Stimulated activated CD8-positive, alpha-beta memory T cell treated with anti-CD3 and anti-CD28 coated beads, Interleukin-4, amount 100 ng/mL, for 1 hour (primary cell): ENCODE measurements around the gene TACC2.

ENCODE experiments used
- DNase-seq, 2 donors: peaks; one replicate each; pipeline ENCODE4 v3.0.0-alpha.2; 2020; ENCODE audit warnings: low read depth in 2 of 2, low spot score in 1 of 2

TACC2 gene

DNA sequence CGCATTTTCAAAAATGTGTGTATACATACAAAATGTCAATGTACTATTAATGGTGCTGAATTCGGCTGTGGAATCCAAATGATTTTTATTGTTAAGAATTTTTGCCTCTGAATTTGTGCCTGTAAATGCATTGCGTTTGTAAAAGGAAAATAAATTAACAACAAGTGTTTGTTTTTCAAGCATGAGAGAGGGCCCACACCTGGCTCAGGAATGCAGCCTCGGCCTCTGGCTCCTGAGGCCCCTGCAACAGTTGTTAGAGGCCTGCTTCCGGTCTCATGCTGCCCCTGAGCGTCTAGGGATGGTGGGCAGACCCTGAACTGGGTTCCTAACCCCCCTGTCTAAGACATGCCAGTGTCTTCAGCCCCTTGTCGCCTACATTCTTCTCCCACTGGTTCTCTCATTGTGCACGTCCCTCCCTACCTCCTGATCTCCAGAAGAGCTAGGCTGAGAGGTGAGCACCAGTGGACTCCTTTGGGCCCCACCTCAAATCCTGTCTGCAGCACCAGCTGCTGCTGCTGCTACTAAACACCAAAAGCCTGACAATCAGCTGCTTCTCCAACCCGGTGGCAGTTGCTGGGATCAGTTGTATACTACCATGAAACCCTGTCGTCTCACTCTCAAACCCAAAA is 280.2 kb downstream of the TACC2 start:
- no peak for DNase-seq

DNA sequence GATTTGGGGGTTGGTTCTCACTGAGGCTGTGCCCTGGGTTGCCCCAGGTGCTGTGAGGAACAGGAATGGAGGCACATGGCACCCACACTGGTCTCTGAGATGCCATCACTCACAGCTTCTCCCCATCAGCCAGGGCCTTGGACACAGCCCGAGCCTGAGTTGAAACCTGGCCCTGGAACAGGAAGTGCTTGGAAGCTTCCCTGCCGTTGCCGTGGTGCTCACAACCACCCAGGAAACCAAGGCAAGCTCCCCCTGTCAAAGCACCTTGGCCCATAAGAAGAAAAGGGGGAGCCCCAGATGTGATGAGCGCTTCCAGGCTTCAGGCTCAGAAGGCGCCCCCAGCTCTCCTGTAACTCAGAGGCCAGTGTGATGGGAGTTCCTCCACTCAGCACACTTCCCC is 282.1 kb downstream of the TACC2 start, which contains the start of gene BTBD16:
BTBD16 (plus strand) TSS at position 221 of the 400 bp plus-strand sequence. CDS start 3,786 bp downstream, outside the sequence.
- no peak for DNase-seq

DNA sequence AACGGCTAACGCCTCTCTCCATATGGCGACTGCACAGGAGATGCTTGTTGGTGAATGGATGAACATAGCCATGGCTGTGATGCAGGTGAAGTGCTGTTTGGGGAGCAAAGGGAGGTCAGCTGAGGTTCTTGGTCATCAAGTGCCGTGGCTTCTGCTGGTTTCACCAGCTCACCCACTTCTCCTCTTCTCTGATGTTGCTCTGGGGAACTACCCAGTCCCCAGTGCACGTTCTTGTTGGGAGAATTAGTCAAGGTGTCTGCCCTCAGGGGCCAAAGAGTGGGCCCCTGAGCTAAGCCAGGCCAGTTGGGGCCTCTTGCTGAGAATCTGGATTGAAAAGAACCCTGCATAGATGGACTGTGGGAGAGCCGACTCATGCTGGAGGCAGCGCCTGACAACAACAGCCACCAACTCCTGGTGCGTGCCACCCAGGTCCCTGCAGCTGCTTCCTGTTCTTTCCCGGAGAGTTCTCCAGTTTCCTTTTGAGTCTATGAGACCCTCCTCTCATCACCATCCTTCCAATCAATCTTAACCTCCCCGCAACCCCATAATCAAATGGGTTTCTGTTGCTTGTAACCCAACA is 285.1 kb downstream of the TACC2 start:
- no peak for DNase-seq

DNA sequence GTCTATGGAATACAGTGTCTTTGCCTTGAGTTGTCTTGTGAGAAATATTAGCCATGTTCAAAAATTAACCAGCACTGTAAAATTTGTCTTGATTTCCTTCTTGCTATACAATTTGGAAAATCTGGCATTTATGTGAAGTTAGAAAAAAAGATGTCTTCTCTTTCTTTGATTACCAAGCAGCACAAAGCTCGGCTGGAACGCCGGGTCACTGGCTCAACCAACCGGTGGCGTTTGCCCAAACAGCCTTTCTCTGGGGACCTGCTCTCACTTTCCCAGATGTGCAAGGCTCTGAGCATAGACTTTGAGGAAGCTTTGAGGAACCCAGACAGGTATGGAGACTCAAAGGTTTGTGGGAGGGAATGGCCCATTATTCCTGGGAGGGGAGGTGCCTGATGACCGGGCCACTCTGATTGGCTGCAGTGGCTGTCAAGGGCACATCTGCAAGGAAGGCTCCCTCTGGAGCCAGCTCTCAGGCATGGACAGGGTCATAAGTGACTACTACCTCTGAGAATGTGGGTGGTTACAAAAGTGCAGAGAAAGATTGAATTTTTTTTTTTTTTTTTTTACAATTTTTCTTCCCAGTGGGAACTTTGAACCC is 287.7 kb downstream of the TACC2 start:
- DNase-seq: no peak

DNA sequence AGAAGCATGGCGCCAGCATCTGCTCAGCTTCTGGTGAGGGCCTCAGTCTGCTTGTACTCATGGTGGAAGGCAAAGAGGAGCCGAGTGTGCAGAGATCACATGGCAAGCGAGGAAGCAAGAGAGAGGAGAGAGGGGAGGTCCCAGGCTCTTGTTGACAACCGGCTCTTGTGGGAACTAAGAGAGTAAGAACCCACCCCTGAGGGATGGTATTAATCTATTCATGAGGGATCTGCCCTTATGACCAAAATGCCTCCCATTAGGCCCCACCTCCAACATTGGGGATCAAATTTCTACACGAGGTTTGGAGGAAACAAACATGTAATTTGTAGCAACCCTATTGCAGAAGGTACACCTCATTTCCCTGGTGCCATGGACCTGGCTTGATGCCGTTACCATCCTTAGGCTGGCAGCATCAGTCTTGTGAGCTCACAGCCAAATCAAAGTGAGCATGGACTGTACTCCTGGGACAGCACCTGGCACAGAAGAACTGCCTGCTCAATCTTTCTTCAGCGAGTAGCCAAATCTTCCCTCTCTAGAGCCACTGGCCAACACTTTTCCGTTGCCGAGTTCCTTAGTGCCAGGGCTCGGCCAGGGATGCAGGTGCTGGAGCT is 288.7 kb downstream of the TACC2 start:
- no peak for DNase-seq

DNA sequence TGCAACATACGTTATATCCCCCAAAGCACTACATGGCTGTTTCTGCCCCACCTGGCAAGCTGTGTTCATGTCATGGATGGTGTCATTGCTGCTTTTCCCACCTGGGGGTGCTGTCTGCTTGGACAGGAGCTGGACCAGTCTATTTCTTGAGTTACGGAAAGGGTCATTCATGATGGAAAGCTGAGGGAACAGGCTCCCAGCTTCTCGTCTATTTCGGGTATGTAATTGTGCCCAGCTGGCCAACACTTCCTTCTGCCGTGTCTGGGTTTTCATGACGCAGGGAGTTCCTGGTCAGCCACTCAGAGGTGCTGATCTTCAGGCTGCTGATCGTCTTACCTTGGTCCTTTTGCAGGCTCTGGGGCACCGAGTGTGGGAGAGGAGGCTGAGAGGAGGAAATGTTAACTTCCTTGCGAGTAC is 290.8 kb downstream of the TACC2 start:
- no peak for DNase-seq

DNA sequence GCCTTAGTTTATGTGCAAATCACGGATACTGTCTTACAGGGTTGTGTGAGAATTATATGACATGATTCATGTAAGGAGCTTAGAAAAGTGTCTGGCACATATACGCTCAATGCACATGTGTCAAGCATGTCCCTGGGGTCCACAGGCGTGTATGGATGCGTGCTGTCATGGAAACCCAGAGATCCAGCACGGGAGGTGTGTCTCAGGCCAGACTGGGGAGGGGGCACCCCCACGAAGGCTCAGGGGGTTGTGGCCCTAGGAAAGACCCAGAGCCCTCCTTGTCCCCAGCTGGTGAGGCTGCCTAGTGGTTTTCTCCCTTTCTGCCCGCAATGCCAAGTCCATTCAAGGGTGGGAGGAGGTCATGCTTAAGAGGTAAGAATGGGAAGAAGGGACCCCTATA is 291.2 kb downstream of the TACC2 start:
- no peak for DNase-seq

DNA sequence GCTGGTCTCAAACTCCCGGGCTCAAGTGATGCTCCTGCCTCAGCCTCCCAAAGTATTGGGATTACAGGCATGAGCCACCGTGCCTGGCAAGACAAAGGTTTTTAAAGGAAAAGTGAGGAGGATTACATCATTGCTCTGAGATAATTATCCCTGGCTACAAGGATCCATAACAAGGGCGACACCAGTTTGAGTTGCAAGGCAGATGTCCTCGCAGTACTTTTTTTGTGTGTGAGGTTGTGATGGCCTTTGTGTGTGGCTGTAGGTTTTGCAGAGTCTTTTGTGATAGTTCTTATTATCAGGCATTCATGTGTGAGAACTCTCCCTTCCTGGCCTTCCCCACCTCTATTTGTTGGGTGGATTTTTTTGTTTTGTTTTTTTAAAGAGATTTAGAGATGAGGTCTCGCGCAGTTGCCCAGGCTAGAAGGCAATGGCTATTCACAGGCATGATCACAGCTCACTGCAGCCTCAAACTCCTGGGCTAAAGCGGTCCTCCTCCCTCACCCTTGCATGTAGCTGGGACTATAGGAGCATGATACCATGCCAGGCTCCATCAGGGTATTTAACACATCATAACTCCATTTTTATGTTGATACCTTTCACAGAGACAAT is 292.2 kb downstream of the TACC2 start:
- DNase-seq: no peak

DNA sequence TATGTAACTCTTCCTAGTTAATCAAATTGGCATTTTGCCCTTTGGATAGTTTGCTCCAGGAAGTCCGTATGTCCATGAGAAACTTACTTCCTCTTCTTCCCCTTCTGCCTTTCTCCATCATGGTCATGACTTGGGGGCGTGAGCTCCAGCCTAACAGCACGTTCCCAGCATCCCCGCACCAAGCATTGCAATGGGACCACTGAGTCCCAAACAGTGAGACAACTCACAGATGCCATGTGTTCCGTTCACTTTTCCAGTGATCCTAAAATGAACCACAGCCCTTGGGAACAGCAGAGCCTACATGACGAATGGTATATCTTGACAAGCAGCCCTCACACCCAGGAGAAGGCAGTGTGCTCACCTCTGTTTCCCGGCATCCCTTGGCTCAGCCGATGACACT is 292.8 kb downstream of the TACC2 start:
- DNase-seq: no peak

DNA sequence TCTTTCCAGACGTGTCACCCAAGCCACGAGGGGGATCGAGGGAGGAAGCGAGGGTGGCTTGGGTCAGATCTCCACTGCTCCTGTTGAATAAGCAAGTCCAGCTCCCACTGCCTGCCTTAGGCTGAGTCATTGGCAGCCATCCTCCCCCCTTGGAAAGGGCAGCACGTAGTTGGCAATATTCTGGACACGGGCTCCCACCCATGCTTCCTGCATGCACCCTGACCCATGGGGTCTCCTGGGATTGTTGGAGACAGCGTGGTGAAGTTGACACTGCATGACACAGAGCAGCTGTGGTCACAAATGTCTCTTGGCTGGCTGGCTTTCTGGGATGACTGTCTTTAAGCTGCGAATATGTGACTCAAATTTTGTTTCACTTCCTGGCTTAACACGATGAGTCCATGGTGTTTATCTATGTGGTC is 293.3 kb downstream of the TACC2 start:
- no peak for DNase-seq

DNA sequence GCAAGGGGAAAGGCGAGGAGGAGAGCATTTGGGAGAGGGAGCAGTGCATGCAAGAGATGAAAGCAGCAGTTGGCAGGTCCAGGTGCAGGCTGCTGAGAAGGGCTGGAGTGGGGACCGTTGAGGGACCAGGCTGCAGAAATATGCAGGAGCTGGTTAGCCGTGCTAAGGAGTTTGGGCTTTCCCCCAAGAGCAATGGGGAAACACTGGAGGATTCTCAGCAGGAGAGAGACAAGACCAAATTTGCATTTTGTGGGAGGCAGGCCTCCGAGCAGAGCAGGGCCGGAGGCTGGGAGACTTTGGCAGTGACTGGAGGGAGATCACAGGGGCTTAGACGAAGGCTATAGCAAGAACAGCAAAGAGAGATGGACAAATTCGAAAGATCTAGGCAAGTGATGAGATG is 293.9 kb downstream of the TACC2 start:
- no peak for DNase-seq

DNA sequence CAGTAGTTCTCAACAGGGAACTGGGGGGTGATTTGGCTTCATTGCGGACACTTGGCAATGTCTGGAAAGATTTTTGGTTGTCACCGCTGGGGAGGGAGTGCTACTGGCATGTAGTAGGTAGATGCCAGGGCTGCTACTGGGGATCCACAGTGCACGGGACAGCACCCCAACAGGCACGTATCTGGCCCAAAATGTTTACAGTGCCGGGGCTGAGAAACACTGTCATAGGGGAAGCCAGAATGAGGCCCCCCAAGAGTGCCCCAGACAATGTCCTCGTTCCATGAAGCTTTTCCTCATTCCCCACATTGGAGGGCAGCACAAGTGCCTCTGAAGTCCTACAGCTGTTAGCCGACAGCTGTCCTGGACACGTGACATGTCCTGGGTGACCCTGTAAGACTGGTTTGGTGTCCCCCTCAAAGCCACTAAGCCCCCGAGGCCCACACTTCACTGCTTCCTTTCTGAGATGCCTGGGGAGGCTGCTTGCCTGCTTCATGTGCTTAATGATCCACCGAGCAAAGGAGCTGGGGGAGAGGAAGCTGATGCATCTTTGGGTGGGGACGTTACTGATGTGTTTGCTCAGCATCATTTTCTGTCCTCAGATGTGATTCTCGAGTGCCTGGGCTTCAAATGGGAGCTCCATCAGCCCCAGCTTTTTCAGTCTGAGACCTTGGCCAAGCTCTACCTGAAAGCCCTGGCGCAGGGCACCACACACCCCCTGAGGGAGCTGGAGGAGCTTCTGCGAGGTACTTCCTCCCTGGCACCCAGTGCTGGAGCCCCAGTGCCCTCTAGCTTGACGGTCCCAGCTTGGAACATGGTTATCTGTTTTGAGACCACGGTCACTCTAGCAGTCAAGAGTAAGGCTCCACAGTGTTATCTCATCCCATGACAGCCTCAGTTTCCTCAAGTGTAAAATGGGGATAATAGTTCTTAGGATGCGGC is 296.8 kb downstream of the TACC2 start:
- DNase-seq: no peak

DNA sequence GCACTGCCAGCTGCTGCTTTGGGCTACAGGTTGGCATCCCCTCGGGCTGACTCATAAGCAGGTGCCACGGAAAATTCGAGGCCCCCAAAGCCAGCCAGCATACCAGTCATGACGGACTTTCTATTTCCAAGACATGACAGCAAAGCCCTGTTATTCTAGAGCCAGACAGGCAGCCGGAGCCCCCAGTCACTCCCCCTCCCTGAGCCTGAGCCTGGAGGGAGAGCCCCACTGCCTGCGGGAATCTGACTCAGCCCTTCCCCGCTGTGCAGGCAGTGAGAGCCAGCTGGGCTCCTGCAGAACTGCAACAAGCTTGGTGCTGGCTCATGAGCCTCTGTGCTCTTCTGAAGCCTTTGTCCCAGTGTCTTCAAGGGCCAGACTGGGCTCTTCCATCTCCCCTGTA is 297.9 kb downstream of the TACC2 start:
- no peak for DNase-seq

DNA sequence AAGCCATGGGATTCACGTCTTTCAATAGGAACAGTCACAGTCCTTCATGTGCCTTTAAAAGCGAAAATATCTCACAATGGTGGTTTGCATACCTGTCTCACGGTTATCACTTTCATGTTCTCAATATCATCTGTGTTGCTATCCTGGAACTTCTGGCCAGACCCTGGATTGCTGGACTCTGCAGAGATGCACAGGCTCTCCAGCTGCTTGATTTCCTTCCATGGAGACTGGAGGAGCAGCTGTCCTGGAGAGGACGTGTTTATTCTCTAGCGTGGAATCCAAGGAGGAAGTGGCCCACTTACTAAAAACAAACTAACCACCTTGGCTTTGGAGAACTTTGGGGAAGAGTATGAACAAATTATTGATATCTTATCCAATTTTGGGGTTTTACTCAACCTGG is 298.6 kb downstream of the TACC2 start:
- no peak for DNase-seq

DNA sequence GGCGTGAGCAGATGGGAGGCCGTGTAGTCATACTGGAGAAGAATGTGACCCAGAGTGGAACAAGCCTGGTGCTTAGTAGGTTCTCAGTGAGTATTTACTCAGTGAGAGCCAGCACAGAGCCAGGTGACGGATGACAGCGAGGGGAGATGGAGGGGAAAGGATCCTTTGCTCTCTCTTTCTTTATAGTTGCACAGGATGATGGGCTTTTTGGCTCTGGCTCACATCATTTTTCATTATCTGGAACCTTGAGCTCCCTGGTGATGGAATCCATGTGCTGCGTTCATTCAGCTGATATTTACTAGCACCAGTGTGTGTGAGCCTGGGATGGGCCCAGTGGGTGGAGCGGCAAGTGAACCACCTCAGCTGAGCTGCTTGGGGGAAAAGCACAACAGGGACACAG is 299.3 kb downstream of the TACC2 start:
- no peak for DNase-seq

DNA sequence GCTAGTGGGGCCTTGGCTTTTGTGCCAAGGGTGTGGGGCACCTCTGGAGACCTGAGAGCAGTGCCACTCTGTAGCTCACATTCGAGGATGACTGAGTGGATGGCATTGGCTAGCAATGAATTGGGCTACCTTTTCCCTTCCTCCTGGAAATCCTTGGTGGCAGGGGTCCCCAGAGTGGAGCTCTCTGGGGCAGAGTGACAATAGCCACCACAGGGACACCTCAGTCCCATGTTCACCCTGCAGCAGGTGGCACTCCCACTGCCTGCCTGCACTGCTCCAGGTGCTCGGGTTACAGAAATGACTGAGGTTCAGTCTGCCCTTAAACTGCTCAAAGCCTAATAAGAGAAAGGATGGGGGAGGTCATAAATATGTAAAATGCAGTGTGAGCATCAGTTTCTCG is 300.0 kb downstream of the TACC2 start:
- DNase-seq: no peak

DNA sequence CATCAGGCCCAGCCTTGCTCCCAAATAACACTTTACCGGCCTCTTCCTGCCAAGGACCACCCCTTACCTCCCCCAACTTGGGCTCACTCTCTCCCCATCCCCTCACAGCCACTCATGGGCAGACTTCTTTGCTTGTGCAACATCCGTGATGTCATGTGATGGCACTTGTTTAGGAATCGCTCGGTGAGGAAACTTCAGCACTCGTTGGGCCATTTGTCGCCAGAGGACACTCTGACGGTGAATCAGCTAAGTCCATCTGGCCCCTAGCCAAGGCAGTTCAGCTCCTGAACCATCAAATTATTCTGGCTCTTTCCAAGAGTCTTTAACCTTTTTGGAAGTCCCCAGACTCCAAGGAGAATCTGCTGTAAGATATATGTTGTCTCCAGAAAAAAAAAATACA is 301.4 kb downstream of the TACC2 start:
- DNase-seq: no peak

DNA sequence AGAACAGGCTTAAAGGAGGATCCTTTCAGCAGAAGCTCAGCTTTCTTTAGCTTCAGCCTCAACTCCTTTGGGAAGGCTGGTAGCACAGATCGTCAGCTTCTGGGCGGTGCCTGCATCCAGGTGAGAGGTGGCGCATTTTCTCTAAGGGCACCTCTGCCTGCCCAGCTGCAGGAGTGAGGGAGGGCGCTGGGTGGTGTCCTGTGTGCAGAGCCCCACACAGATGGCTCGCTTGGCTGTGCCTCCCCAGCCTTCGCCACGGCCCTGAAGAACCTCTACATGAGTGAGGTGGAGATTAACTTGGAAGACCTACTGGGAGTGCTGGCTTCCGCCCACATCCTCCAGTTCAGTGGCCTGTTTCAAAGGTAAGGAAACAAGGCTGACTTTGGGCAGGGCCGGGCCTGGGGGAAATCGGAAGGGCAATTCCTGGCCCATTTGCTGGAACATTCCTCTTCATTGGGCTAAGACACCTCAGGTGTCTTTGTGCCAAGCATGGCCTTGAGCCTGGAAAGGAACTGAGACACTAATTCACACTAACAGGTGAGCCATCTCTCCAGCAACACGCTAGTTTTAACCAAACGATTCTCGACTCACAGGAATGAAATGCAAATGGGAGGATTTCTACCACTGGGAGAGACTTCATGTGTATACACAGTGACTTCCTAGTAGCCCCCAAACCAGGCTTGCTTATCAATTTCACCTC is 302.0 kb downstream of the TACC2 start:
- no peak for DNase-seq

DNA sequence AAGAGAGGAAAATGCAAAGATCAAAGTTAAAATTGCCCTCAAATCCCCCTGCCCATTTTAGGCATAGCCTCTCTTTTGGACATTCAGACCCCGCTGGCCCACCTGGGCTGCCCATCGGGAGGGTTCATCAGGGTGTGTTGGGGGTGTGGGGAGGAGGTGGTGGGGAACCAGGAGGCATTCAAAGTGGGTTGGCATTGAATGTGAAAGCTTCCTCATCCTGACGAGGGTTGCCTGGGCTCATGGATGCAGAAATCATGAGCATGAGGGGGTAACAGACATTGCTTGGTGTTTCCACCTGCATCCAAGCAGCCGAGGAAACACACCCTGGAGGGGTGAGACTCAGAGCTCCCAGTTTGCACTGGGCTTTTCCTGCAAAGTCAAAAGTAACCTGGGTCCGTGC is 302.8 kb downstream of the TACC2 start:
- no peak for DNase-seq

DNA sequence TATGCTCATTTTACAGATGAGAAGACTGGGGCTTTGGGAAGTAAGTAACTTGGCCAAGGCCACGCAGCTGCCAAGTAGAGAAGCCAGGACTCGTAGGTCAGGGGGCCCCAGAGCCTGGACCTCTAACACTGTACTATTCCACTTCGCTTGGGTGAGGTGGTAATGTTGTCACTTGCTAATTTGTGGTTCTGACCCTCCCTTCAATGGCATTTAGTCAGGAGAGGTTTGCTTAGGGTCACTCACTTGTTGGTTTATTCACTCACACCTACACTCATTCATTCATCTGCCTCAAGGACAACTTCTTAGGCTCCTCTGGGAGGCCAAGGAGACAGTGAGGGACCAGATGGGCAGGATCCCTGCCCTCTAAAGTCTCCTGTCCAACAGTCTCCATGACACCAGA is 303.4 kb downstream of the TACC2 start:
- no peak for DNase-seq
